Esophagus squamous epithelium (tissue), 5 donors: ENCODE data around the gene ARHGEF1. TPM values are rescaled to one million over a fixed set of nuclear protein-coding genes. Genes with fewer than 3 reads are reported as not detected.

Experiments used
- DNase-seq: peaks from one replicate; lab custom pipeline; 2025; lab: John Stamatoyannopoulos, UW
- H3K27ac ChIP-seq, 4 donors: fragments of 200-600 bp; sonication (generic); one replicate each; pipeline ENCODE4 v1.5.1; 2016 to 2019; ENCODE audit warnings: mild to moderate bottlenecking in 1 of 4
- H3K27me3 ChIP-seq, 4 donors: fragments of 200-600 bp; sonication (generic); 1 replicate in 3 of 4; 2 replicates in 1 of 4; pipeline versions ENCODE4 v1.5.1 to v1.6.0; 2017 to 2021; ENCODE audit warnings: antibody characterized with exemption in 1 of 4
- H3K36me3 ChIP-seq, 3 donors: fragments of 200-600 bp; sonication (generic); one replicate each; pipeline ENCODE4 v1.5.1; 2016 to 2019
- H3K4me1 ChIP-seq, 3 donors: fragments of 200-600 bp; sonication (generic); one replicate each; pipeline ENCODE4 v1.5.1; 2017 to 2019
- H3K4me3 ChIP-seq, 4 donors: fragments of 200-600 bp; sonication (generic); 1 replicate in 3 of 4; 2 replicates in 1 of 4; pipeline ENCODE4 v1.5.1; 2016 to 2019; ENCODE audit warnings: mild to moderate bottlenecking in 2 of 4, moderate library complexity in 1 of 4
- H3K9me3 ChIP-seq, 3 donors: fragments of 200-600 bp; sonication (generic); one replicate each; pipeline ENCODE4 v1.5.1; 2016 to 2019
- POLR2A ChIP-seq, 4 donors: fragments of 450-650 bp; IDR thresholded peaks; one replicate each; pipeline ENCODE4 v1.6.1; 2017; ENCODE audit warnings: antibody characterized with exemption in 4 of 4, mild to moderate bottlenecking in 4 of 4, moderate library complexity in 3 of 4
- WGBS, 2 donors: methylation state at CpG; one replicate each; pipeline ENCODE4 v1.1.5; 2018; 5-methylcytosine and 5-hydroxymethylcytosine counted together
- intact Hi-C: fragments of 100-400 bp; cut with DNase I; formaldehyde crosslinking; loops from one replicate; pipeline ENCODE4 v1.15.0; 2022
- total RNA-seq, 4 donors: library from RNA; depleted of rRNA; stranded (reverse); fragments of >200 nt; gene quantifications; one replicate each; pipeline ENCODE4 v1.1.0, GENCODE V29; 2016
- TF ChIP-seq, protein P1 (sequence below), 6 experiments: fragments of 450-650 bp in 4 of 6; fragments of 200-600 bp in 2 of 6; sonication (generic) in 2 of 6; IDR thresholded peaks; one replicate each; pipeline ENCODE4 v1.5.1; 2016 to 2019; ENCODE audit warnings: antibody characterized with exemption in 6 of 6, mild to moderate bottlenecking in 4 of 6, moderate library complexity in 4 of 6
- donor health status: DM: yes; HTN: yes; CAD: no.

ARHGEF1 gene
- total RNA-seq, result 10 to 100 TPM; 31.0 to 59.5 (median 56.2) TPM

- H3K4me3 ChIP-seq, result peak within 1 kb of the TSS; percentile 59 to 98 (median 91)
- WGBS, 2 donors, result 2 to 4% methylated on average over 16 to 20 of the region's 80 CpGs
- intact Hi-C loops, result no loop called here
- peaks cover 0 to 5% (median 0%) of the 10 kb centered on the region in 3 donors for H3K36me3 ChIP-seq
- TF ChIP-seq, protein P1, sequence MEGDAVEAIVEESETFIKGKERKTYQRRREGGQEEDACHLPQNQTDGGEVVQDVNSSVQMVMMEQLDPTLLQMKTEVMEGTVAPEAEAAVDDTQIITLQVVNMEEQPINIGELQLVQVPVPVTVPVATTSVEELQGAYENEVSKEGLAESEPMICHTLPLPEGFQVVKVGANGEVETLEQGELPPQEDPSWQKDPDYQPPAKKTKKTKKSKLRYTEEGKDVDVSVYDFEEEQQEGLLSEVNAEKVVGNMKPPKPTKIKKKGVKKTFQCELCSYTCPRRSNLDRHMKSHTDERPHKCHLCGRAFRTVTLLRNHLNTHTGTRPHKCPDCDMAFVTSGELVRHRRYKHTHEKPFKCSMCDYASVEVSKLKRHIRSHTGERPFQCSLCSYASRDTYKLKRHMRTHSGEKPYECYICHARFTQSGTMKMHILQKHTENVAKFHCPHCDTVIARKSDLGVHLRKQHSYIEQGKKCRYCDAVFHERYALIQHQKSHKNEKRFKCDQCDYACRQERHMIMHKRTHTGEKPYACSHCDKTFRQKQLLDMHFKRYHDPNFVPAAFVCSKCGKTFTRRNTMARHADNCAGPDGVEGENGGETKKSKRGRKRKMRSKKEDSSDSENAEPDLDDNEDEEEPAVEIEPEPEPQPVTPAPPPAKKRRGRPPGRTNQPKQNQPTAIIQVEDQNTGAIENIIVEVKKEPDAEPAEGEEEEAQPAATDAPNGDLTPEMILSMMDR (IDR thresholded peaks at IDR 0.05), result no peak
- peak in 2 of 4 donors; percentile 48 to 72 for TF ChIP-seq POLR2A (IDR thresholded peaks at IDR 0.05)
- no peaks in the 10 kb centered on the region for H3K27me3 ChIP-seq
- H3K4me1 ChIP-seq, result peaks cover 18 to 56% (median 25%) of the 10 kb centered on the region in 3 donors
- H3K27ac ChIP-seq, result peak within 1 kb of the TSS; percentile 83 to 95 (median 91)
- DNase-seq, result no peak
- no peaks in the 10 kb centered on the region for H3K9me3 ChIP-seq
These were observed at the start of gene ARHGEF1 for GRCh38 chr19:41882568-41883462. ARHGEF1 (plus strand) TSS chr19:41883184; CDS start chr19:41888083, 4,899 bp downstream.

DNA sequence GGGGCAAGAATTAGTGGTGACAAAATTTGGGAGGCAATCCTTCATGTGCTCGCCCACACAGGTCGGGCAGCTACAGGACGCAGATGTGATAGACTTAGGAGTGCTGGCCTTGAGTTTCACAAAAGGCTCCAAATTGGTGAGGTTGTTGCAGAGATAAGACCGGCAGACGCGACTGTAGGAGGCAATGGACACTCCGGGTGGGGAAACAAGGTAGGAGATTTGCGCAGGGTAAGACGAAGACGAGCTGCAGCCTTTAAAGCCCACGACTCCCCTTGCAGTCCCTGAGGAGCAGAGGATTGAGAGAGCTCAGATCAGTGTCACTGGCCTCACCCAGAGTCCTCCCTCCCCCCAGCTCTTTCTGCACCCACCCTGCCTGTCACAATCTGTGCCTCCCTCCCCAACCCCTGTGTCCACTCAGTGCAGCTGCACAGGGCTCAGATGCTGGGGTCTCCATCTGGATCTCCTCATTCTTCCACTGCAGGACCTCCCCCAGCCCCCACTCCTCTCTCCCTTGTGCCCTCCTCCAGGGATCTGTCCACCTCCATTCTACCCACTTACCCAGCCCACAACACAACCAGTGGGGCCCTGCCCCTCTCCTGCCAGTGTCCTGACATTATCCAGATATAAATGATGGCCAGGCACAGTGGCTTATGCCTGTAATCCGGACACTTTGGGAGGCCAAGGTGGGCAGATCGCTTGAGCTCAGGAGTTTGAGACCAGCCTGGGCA, 44.8 kb upstream of the ARHGEF1 start:
- TF ChIP-seq POLR2A (IDR thresholded peaks at IDR 0.05), result no peak
- TF ChIP-seq, protein P1 (IDR thresholded peaks at IDR 0.05), result no peak
- DNase-seq, result no peak
- no peaks in the 10 kb centered on the region for H3K9me3 ChIP-seq
- peaks cover 0 to 66% (median 0%) of the 10 kb centered on the region in 4 donors for H3K27me3 ChIP-seq
- no peak overlapping the region for H3K27ac ChIP-seq
- intact Hi-C loops, result no loop called here
- no peaks in the 10 kb centered on the region for H3K36me3 ChIP-seq
- WGBS, 2 donors, result 62 to 68% methylated on average over 12 to 13 of the region's 13 CpGs
- no peak overlapping the region for H3K4me3 ChIP-seq
- H3K4me1 ChIP-seq, result no peaks in the 10 kb centered on the region

DNA sequence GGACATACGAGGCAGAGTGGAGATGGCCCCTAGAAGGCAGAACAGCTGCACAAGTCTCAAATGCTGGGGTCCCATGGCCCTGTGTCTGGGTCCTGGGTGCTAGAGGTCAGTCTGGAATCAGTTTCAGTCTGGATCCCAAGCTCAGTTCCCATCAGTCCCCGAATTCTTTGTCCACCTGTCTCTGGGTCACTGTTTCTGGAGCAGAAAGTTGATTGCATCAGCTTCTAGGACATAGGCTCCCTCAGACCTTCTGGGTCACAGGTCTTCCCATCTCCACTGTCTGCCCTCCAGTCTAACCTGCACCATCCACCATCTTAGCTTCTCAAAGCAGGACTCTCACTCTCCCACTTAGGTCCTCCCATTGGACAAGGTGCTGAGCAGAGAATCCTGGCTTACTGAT, 43.8 kb upstream of the ARHGEF1 start:
- WGBS, 2 donors, result 55 to 63% methylated on average over 1 to 2 of the region's 2 CpGs
- no peak overlapping the region for H3K27ac ChIP-seq
- no peaks in the 10 kb centered on the region for H3K4me1 ChIP-seq
- intact Hi-C loops, result no loop called here
- TF ChIP-seq POLR2A (IDR thresholded peaks at IDR 0.05), result no peak
- TF ChIP-seq, protein P1 (IDR thresholded peaks at IDR 0.05), result no peak
- peaks cover 0 to 66% (median 0%) of the 10 kb centered on the region in 4 donors for H3K27me3 ChIP-seq
- no peaks in the 10 kb centered on the region for H3K9me3 ChIP-seq
- no peak overlapping the region for H3K4me3 ChIP-seq
- no peaks in the 10 kb centered on the region for H3K36me3 ChIP-seq
- no peak for DNase-seq

- H3K9me3 ChIP-seq, result no peaks in the 10 kb centered on the region
- no peak overlapping the region for H3K4me3 ChIP-seq
- no peaks in the 10 kb centered on the region for H3K4me1 ChIP-seq
- peaks cover 0 to 49% (median 0%) of the 10 kb centered on the region in 4 donors for H3K27me3 ChIP-seq
- no peaks in the 10 kb centered on the region for H3K36me3 ChIP-seq
- H3K27ac ChIP-seq, result no peak overlapping the region
- no peak for TF ChIP-seq POLR2A (IDR thresholded peaks at IDR 0.05)
- TF ChIP-seq, protein P1 (IDR thresholded peaks at IDR 0.05), result no peak
- no peak for DNase-seq
- 48 to 68% methylated on average over 6 of the region's 7 CpGs for WGBS, 2 donors
- intact Hi-C loops, result no loop called here
These were observed 39.6 kb upstream of the ARHGEF1 start for GRCh38 chr19:41843371-41843770.
